VCaP (cell line): Measurements from ENCODE around the gene DISC1.

Experiments
- H3K27ac ChIP-seq: fragments of 450-650 bp; 2 replicates; pipeline ENCODE4 v1.5.1; 2017
- TF ChIP-seq, protein P1 (sequence below): fragments of 450-650 bp; conservative IDR thresholded peaks from 2 replicates; pipeline ENCODE4 v1.5.1; 2017; ENCODE audit warnings: mild to moderate bottlenecking, moderate library complexity

The DISC1 gene

DNA sequence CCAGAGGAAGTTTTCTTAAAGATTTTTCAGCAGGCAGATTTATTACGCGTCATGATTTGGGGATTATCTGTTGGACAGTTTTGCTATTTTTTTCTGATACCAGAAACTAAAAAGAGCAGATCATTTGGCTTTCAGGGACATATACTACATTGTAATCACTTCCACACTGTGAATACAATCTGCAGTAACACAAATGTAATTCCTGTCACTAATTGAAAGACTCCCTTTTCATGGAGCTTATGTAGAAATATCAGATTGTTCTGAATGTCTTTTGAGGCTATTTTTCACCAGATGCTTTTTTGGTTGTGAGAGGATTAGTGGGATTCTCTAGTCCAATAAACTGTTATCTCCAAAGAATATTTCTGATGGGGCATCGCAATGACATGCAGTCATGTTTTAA is 464.2 kb downstream of the DISC1 start:
- TF ChIP-seq, protein P1, sequence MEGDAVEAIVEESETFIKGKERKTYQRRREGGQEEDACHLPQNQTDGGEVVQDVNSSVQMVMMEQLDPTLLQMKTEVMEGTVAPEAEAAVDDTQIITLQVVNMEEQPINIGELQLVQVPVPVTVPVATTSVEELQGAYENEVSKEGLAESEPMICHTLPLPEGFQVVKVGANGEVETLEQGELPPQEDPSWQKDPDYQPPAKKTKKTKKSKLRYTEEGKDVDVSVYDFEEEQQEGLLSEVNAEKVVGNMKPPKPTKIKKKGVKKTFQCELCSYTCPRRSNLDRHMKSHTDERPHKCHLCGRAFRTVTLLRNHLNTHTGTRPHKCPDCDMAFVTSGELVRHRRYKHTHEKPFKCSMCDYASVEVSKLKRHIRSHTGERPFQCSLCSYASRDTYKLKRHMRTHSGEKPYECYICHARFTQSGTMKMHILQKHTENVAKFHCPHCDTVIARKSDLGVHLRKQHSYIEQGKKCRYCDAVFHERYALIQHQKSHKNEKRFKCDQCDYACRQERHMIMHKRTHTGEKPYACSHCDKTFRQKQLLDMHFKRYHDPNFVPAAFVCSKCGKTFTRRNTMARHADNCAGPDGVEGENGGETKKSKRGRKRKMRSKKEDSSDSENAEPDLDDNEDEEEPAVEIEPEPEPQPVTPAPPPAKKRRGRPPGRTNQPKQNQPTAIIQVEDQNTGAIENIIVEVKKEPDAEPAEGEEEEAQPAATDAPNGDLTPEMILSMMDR, result no peak
- no peak overlapping the region for H3K27ac ChIP-seq
